Measurements from ENCODE around the gene TNFAIP3. TPM values are rescaled to one million over a fixed set of nuclear protein-coding genes. Genes with fewer than 3 reads are reported as not detected.

Gene TNFAIP3
- total and polyA plus RNA-seq, 2 of the 8 experiments (the other 6 are each of a cell fraction or from before 2014, with no cell fraction given), result 1.6 to 2.0 TPM

DNA sequence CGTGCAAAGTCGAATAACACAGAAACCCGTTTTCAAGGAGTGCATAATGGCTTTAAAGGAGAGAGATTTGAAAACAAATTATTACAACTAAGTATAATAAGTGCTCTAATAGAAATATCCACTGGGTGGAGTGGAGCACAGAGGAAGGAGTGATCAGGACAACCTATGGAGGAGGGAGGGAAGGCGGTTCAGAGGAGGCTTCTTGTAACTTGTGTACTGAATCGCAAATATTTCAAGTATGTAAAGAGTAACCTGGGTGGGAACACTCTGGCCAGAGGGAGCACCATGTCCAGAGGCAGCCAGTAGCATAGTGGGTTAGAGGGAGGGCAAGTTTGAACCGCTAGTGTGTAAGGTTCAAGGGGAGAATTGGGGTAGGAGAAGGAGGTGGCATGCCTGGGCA, 21.6 kb upstream of the TNFAIP3 start (continued):
- TF ChIP-seq, protein P1, sequence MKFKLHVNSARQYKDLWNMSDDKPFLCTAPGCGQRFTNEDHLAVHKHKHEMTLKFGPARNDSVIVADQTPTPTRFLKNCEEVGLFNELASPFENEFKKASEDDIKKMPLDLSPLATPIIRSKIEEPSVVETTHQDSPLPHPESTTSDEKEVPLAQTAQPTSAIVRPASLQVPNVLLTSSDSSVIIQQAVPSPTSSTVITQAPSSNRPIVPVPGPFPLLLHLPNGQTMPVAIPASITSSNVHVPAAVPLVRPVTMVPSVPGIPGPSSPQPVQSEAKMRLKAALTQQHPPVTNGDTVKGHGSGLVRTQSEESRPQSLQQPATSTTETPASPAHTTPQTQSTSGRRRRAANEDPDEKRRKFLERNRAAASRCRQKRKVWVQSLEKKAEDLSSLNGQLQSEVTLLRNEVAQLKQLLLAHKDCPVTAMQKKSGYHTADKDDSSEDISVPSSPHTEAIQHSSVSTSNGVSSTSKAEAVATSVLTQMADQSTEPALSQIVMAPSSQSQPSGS (IDR thresholded peaks at IDR 0.05; ENCODE audit: low read length), result no peak
- TF ChIP-seq SIRT6 (IDR thresholded peaks at IDR 0.05; ENCODE audit: low read length) (no peak), POLR2AphosphoS5 (IDR thresholded peaks at IDR 0.05; ENCODE audit: low read depth, low read length) (no peak), RNF2 (IDR thresholded peaks at IDR 0.05; ENCODE audit: borderline replicate concordance, low read depth, low read length, missing control alignments, poor library complexity, severe bottlenecking) (no peak), CTBP2 (IDR thresholded peaks at IDR 0.05; ENCODE audit: borderline replicate concordance, insufficient read depth, insufficient read length, low read length) (no peak), CHD2 (IDR thresholded peaks at IDR 0.05; ENCODE audit: low read length) (no peak), POU5F1 (IDR thresholded peaks at IDR 0.05; ENCODE audit: low read depth, low read length) (no peak)
